Neural crest cell (in vitro differentiated cells): Measurements from ENCODE around the gene NDUFS7. TPM values are rescaled to one million over a fixed set of nuclear protein-coding genes. Genes with fewer than 3 reads are reported as not detected.

Experiments used
- DNase-seq: peaks from one replicate; pipeline ENCODE4 v3.0.0; 2021; ENCODE audit warnings: low read depth, mixed read lengths, low spot score
- H3K27ac Mint-ChIP-seq: one replicate; pipeline ENCODE4 v1.8.0; 2021; ENCODE audit warnings: mild to moderate bottlenecking, mixed read lengths; ENCODE audit not compliant: unreplicated experiment
- H3K27me3 Mint-ChIP-seq: 2 replicates; pipeline ENCODE4 v1.8.0; 2021; ENCODE audit warnings: low read depth, mild to moderate bottlenecking, mixed read lengths
- H3K36me3 Mint-ChIP-seq: 2 replicates; pipeline ENCODE4 v1.8.0; 2021; ENCODE audit warnings: low read depth, mild to moderate bottlenecking, mixed read lengths
- H3K4me1 Mint-ChIP-seq: 2 replicates; pipeline ENCODE4 v1.8.0; 2021; ENCODE audit warnings: mixed read lengths
- H3K4me3 Mint-ChIP-seq: one replicate; pipeline ENCODE4 v1.8.0; 2021; ENCODE audit warnings: mild to moderate bottlenecking, mixed read lengths
- H3K9me3 Mint-ChIP-seq: 2 replicates; pipeline ENCODE4 v1.8.0; 2021; ENCODE audit warnings: mixed read lengths
- CTCF ChIP-seq: fragments of 200-600 bp; sonication (generic); conservative IDR thresholded peaks from 2 replicates; pipeline ENCODE4 v1.5.0; 2021; ENCODE audit warnings: antibody characterized with exemption, mild to moderate bottlenecking
- total RNA-seq: library from RNA; stranded (reverse); gene quantifications from 2 replicates; pipeline ENCODE4 v1.2.1, GENCODE V29; 2021

NDUFS7 gene
- total RNA-seq, 1 donor from 2014 or later: 89.7 TPM

- no peak overlapping the region for H3K27ac Mint-ChIP-seq
- no peaks in the 10 kb centered on the region for H3K4me1 Mint-ChIP-seq
- H3K36me3 Mint-ChIP-seq: no peaks in the 10 kb centered on the region
- H3K9me3 Mint-ChIP-seq: no peaks in the 10 kb centered on the region
- no peak for TF ChIP-seq CTCF
- H3K4me3 Mint-ChIP-seq: no peak overlapping the region
- no peaks in the 10 kb centered on the region for H3K27me3 Mint-ChIP-seq
- DNase-seq: no peak
Observed at GRCh38 chr19:1394252-1395193, 10.8 kb downstream of the NDUFS7 start.

GRCh38 chr19:1395194-1396018 is 11.7 kb downstream of the NDUFS7 start:
- no peak for TF ChIP-seq CTCF
- DNase-seq: no peak
- H3K4me3 Mint-ChIP-seq: no peak overlapping the region
- no peaks in the 10 kb centered on the region for H3K36me3 Mint-ChIP-seq
- H3K27me3 Mint-ChIP-seq: no peaks in the 10 kb centered on the region
- H3K9me3 Mint-ChIP-seq: no peaks in the 10 kb centered on the region
- no peaks in the 10 kb centered on the region for H3K4me1 Mint-ChIP-seq
- no peak overlapping the region for H3K27ac Mint-ChIP-seq

DNA sequence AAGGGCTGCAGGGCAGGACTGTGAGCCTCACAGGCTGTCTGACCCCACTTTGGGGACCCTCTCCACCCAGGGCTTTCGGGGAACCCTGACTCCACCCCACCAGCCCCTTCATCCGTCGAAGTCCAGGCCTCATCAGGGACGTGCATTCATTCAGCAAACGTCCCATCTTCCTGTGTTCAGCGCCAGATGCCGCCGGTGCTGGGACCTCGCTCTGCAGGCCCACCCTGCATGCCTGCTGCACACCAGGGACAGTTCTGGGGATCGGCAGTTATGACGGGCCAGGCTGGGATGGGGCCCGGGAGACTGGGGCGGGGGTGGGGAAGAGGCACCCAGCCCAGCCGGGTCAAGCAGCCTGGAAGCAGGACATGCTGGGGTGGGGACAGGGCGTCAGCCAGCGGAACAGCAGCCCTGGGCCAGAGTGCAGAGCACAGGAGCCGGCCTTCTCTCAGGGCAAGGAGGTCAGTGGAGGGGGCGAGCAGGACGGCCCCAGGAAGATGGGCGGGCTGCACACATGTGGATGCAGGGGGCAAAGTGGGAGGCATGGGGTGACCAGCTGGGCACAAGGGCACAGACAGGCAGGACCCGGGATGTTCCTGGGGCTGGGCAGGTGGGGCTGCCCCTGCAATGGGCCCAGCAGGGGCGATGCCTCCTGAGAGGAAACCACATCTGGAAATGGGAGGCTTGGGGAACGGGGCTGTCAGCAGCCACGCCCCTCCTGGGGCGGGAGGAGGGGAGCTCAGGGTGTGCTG is 12.5 kb downstream of the NDUFS7 start:
- DNase-seq: no peak
- H3K27ac Mint-ChIP-seq: no peak overlapping the region
- no peaks in the 10 kb centered on the region for H3K9me3 Mint-ChIP-seq

DNA sequence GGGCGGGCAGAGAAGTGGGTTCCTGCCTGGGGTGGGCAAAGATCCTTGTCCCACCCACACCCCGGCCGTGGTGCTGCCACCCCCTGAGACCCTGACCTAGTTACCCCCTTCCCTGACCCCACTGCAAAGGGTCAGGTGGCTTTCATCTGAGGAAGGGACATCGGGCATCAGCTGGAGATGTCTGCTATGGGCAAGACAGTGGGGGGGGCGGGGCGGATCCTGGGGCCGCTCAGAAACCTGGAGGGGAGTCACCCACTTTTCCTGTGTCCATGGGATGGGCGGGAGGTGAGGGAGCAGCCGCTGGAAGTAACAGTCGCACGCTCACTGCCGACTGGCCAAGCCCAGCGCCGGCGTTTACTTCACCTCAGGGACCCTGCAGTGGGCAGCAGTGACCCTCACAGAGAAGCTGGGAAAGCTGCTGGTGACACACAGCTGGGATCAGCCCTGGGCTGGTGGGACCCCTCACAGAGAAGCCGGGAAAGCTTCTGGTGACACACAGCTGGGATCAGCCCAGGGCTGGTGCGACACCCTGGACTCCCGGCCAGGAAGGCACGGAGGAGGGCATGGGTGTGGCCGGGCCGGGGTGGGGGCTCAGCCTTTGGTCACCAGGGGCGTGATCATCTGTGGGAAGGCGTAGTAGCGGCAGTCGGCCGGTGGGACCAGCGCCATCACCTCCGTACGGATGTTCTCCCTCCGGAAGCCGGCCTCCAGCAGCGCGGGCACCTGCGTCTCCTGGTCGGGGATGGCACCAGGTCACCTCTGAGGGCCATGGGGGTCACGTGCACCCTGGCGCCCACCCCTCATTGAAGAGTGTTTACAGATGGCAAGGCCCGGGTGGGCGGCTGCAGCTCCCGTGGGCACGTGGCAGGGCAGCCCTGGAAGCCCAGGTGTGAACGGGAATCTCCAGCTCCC is 13.3 kb downstream of the NDUFS7 start:
- DNase-seq: no peak
- TF ChIP-seq CTCF: no peak
- H3K4me1 Mint-ChIP-seq: no peaks in the 10 kb centered on the region
- H3K36me3 Mint-ChIP-seq: no peaks in the 10 kb centered on the region
- no peaks in the 10 kb centered on the region for H3K27me3 Mint-ChIP-seq
- H3K4me3 Mint-ChIP-seq: no peak overlapping the region
- no peak overlapping the region for H3K27ac Mint-ChIP-seq
- no peaks in the 10 kb centered on the region for H3K9me3 Mint-ChIP-seq

More for the DNA sequence above, 12.5 kb downstream of the NDUFS7 start:
- no peak overlapping the region for H3K4me3 Mint-ChIP-seq
- H3K36me3 Mint-ChIP-seq: no peaks in the 10 kb centered on the region
- H3K4me1 Mint-ChIP-seq: no peaks in the 10 kb centered on the region
- no peaks in the 10 kb centered on the region for H3K27me3 Mint-ChIP-seq
- no peak for TF ChIP-seq CTCF
